Tongue (tissue), 1 donor: ENCODE measurements around the gene CEACAM5. TPM values are rescaled to one million over a fixed set of nuclear protein-coding genes. Genes with fewer than 3 reads are reported as not detected.

ENCODE experiments used
- total RNA-seq: library from RNA; depleted of rRNA; stranded (reverse); fragments of >200 nt; gene quantifications from one replicate; pipeline ENCODE4 v1.2.3, GENCODE V29; 2014

The CEACAM5 gene
- total RNA-seq, 1 donor from 2014 or later, result 5.4 TPM

Other genes with a start within 250 kb of the CEACAM5 start
- 2.6 TPM for gene CEACAM21, start 132.5 kb upstream of the CEACAM5 start, total RNA-seq
- not detected for gene CEACAM4, start 81.6 kb upstream of the CEACAM5 start, total RNA-seq
- 10.8 TPM for gene CEACAM7, start 20.4 kb upstream of the CEACAM5 start, total RNA-seq
- 6.7 TPM for gene CEACAM6, start 46.9 kb downstream of the CEACAM5 start, total RNA-seq
- not detected for gene CEACAM3, start 88.0 kb downstream of the CEACAM5 start, total RNA-seq
- not detected for gene LYPD4, start 136.1 kb downstream of the CEACAM5 start, total RNA-seq
- not detected for gene DMRTC2, start 136.4 kb downstream of the CEACAM5 start, total RNA-seq
- gene RPS19, start 151.6 kb downstream of the CEACAM5 start, total RNA-seq, result 898 TPM
- 3.5 TPM for gene CD79A, start 168.7 kb downstream of the CEACAM5 start, total RNA-seq
- gene ARHGEF1, start 174.6 kb downstream of the CEACAM5 start, total RNA-seq, result 30.7 TPM
- gene ERFL, start 219.8 kb downstream of the CEACAM5 start, total RNA-seq, result not detected